GM21619 (cell line): ENCODE data around the gene HPX.
"Not testable (repeated sequence)": the region's sequence is repeated elsewhere in the genome, so short reads cannot be mapped to it uniquely, and the experiment has no call there.

Experiments used
- ATAC-seq: cut with Tn5 transposase; IDR thresholded peaks from one replicate; pipeline ENCODE4 v1.9.1; 2021; ENCODE audit not compliant: unreplicated experiment

HPX gene

DNA sequence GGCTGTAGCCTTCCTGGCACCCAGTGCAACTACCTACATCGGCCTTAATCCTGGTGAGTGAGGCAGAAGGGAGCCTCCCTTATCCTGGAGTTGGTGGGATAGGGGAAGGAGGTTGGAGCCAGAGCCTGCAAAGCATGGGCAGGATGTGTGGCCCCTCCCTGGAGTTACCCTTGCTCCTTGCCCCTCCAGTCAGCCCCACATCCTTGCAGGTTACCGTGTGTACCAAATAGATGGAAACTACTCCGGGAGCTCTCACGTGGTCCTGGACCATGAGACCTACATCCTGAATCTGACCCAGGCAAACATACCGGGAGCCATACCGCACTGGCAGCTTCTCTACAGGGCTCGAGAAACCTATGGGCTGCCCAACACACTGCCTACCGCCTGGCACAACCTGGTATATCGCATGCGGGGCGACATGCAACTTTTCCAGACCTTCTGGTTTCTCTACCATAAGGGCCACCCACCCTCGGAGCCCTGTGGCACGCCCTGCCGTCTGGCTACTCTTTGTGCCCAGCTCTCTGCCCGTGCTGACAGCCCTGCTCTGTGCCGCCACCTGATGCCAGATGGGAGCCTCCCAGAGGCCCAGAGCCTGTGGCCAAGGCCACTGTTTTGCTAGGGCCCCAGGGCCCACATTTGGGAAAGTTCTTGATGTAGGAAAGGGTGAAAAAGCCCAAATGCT lies 46.7 kb downstream of the HPX start:
- ATAC-seq: no peak

- not testable (repeated sequence) for ATAC-seq
These were observed 48.5 kb downstream of the HPX start for GRCh38 chr11:6392251-6392650.

GRCh38 chr11:6391537-6392134 lies 49.2 kb downstream of the HPX start:
- no peak for ATAC-seq

GRCh38 chr11:6390718-6391469 lies 49.9 kb downstream of the HPX start:
- ATAC-seq: no peak

- ATAC-seq: peak; percentile 96
These were observed 50.7 kb downstream of the HPX start, which contains the start of gene SMPD1 for GRCh38 chr11:6389905-6390717. Gene SMPD1 (plus strand): TSS chr11:6390474. CDS start chr11:6390599, 125 bp downstream.

- ATAC-seq: no peak
These were observed 52.0 kb downstream of the HPX start for GRCh38 chr11:6388748-6389147.

- ATAC-seq: no peak
These were observed 52.8 kb downstream of the HPX start for GRCh38 chr11:6387811-6388599.

DNA sequence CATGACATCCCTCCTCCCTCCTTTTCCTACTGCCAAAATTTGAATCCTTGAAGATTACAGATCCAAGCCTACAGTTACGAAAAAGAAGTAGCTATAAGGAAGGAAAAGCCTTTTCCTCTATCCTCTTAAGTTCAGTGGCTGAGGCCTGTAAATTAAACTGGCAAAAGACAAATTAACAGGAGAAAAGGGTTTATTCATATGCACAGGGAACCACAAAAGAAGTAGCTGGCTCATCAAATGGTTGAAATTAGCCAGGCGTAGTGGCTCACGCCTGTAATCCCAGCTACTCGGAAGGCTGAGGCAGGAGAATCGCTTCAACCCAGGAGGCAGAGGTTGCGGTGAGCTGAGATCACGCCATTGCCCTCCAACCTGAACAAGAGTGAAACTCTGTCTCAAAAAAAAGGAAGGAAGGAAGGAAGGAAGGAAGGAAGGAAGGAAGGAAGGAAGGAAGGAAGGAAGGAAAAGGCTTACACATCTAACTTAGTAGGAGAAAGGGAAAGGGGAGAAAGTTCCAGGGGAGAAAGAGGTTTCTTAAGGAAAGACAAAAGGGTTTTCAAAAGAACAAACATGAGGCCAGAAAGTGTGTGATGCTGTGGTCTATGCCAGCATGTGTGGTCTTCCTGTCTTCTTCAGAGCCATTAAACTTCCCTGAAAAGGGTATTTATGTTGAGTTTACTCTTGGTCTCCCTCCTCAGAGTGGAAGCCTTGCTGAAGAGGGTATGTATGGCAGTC lies 55.6 kb downstream of the HPX start:
- no peak for ATAC-seq
